ENCODE data around the gene FRMD1. TPM values are rescaled to one million over a fixed set of nuclear protein-coding genes. Genes with fewer than 3 reads are reported as not detected.

Gene FRMD1
- total RNA-seq, 4 donors from 2014 or later = 0.13 TPM; not detected in 3

DNA sequence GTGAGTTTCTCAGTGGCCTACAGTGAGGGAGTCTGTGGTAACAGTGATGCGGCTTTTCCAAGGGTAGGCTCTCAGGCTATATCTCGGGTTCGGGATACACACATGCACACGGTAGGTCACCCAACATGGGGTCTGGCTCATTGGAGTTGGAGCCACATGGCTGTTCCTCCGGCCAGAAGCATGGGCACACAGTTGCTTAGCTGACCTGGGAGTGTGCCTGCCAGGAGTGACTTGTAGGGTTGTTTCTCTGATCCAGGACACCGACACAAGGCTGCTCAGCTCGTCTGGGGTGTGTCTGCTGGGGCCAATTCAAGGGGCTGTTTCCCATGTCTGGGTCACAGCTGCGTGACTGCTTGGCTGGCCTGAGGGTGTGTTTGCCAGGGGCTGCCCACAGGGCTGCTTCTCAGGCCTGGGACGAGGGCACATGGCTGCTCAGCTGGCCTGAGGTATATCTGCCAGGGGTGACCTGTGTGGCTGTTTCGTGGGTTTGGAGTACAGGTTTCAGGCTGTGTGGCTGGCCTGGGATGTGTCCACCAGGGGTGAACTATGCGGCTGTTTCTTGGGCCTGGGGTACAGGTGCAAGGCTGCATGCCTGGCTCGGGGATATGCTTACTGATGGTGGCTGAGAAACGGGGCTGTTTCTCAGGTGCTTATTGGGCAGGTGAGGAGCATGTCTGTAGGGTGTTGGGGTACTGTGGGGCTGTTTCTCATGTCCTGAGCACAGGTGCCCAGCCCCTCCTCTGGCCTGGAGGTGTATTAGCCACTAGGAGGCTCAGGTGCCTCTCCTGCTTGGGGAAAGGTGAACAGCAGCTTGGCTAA, 66.4 kb downstream of the FRMD1 start:
- 79 to 84% methylated on average over 9 to 12 of the region's 13 CpGs for whole genome bisulfite sequencing, 2 donors
- no peak overlapping the region for H3K27ac ChIP-seq
- H3K4me1 ChIP-seq = no peaks in the 10 kb centered on the region
- no peak for DNase-seq
- TF ChIP-seq, protein P1, sequence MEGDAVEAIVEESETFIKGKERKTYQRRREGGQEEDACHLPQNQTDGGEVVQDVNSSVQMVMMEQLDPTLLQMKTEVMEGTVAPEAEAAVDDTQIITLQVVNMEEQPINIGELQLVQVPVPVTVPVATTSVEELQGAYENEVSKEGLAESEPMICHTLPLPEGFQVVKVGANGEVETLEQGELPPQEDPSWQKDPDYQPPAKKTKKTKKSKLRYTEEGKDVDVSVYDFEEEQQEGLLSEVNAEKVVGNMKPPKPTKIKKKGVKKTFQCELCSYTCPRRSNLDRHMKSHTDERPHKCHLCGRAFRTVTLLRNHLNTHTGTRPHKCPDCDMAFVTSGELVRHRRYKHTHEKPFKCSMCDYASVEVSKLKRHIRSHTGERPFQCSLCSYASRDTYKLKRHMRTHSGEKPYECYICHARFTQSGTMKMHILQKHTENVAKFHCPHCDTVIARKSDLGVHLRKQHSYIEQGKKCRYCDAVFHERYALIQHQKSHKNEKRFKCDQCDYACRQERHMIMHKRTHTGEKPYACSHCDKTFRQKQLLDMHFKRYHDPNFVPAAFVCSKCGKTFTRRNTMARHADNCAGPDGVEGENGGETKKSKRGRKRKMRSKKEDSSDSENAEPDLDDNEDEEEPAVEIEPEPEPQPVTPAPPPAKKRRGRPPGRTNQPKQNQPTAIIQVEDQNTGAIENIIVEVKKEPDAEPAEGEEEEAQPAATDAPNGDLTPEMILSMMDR (IDR thresholded peaks at IDR 0.05) = no peak
- TF ChIP-seq POLR2A (IDR thresholded peaks at IDR 0.05) = no peak
- H3K4me3 ChIP-seq (replicated peaks in 1 of 3) = no peak overlapping the region
- H3K36me3 ChIP-seq = no peaks in the 10 kb centered on the region
- no peaks in the 10 kb centered on the region for H3K9me3 ChIP-seq
- intact Hi-C loops (cut with DNase I) = no loop called here
- H3K27me3 ChIP-seq = no peaks in the 10 kb centered on the region

DNA sequence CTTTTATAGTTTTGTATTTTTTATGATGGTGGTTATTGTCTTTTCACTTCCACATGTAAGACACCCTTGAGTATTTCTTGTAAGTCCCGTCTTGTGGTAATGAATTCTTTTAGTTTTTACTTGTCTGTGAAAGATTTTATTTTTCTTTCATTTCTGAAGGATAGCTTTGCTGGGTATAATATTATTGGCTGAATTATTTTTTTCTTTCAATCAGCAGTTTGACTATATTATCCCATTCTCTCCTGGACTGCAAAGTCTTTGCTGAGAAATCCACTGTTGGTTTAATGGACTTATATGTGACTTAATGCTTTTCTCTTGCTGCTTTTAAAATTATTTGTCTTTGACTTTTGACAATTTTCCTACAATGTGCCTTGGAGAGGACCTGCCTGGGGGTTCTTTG, 67.7 kb downstream of the FRMD1 start:
- intact Hi-C loops (cut with DNase I) = no loop called here
- Histone ChIP-seq H3K36me3 (no peaks in the 10 kb centered on the region), H3K27ac (no peak overlapping the region), H3K4me3 (replicated peaks in 1 of 3) (no peak overlapping the region), H3K4me1 (no peaks in the 10 kb centered on the region), H3K9me3 (no peaks in the 10 kb centered on the region), H3K27me3 (no peaks in the 10 kb centered on the region)
- no peak for TF ChIP-seq POLR2A (IDR thresholded peaks at IDR 0.05)
- TF ChIP-seq, protein P1 (IDR thresholded peaks at IDR 0.05) = no peak
- WGBS, 2 donors = 91 to 98% methylated on average over 1 of the region's 1 CpG
- DNase-seq = no peak

DNA sequence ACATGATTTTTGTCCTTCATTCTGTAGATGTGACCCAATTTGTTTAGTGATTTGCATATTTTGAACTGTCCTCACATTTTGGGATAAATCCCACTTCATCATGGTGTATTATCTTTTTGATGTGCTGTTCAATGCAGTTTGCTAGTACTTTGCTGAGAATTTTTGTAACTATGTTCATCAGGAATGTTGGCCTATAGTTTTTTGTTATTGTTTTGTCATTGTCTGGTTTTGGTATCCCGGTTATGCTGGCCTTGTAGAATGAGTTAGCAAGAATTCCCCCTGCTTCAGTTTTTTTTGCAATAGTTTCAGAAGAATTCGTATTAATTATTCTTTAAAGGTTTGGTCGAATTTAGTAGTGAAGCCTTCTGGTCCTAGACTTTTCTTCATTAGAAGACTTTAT, 69.7 kb downstream of the FRMD1 start:
- Histone ChIP-seq H3K36me3 (no peaks in the 10 kb centered on the region), H3K27me3 (no peaks in the 10 kb centered on the region), H3K27ac (no peak overlapping the region), H3K4me3 (replicated peaks in 1 of 3) (no peak overlapping the region), H3K4me1 (no peaks in the 10 kb centered on the region), H3K9me3 (no peaks in the 10 kb centered on the region)
- intact Hi-C loops (cut with DNase I) = no loop called here
- no peak for TF ChIP-seq POLR2A (IDR thresholded peaks at IDR 0.05)
- TF ChIP-seq, protein P1 (IDR thresholded peaks at IDR 0.05) = no peak
- DNase-seq = no peak
- WGBS, 2 donors = 87 to 92% methylated on average over 3 of the region's 3 CpGs

DNA sequence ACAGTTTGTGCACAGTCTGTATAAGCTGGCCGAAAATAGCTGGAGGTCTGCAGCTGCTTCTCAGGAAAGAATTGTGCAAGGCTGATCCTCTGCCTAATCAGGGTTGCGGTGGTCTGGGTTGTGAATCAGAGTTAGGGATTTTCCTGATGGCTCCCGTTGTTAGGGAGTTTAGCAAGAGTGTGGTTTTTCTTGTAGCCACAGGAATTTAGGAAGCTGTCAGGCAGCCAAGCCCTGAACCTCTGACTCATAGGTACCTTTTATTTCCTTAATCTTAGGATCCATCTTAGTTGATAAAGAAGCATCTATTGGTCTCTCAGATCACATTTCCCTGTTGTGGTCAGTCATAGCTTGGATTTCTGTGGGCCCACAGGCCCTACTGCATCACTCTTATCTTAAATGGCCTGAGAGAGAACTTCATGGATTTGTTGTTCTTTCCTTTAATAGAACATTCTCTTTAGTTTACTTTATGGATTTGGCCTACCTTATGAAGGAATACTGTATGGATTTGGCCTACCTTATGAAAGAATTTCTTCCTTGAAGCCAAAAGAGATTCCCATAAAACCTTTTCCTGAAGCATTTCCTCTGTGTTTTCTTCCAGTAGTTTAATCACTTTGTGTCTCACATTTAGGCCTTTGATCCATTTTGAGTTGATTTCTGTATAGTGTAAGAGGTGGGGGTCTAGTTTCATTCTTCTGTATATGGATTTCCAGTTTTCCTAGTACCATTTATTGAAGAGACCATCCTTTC, 71.2 kb downstream of the FRMD1 start:
- whole genome bisulfite sequencing, 2 donors = 56 to 64% methylated on average over 3 of the region's 3 CpGs
- intact Hi-C loops (cut with DNase I) = no loop called here
- no peaks in the 10 kb centered on the region for H3K9me3 ChIP-seq
- H3K4me3 ChIP-seq (replicated peaks in 1 of 3) = no peak overlapping the region
- H3K4me1 ChIP-seq = no peaks in the 10 kb centered on the region
- no peaks in the 10 kb centered on the region for H3K27me3 ChIP-seq
- H3K27ac ChIP-seq = no peak overlapping the region
- TF ChIP-seq POLR2A (IDR thresholded peaks at IDR 0.05) = no peak
- TF ChIP-seq, protein P1 (IDR thresholded peaks at IDR 0.05) = no peak
- H3K36me3 ChIP-seq = no peaks in the 10 kb centered on the region
- DNase-seq = no peak

DNA sequence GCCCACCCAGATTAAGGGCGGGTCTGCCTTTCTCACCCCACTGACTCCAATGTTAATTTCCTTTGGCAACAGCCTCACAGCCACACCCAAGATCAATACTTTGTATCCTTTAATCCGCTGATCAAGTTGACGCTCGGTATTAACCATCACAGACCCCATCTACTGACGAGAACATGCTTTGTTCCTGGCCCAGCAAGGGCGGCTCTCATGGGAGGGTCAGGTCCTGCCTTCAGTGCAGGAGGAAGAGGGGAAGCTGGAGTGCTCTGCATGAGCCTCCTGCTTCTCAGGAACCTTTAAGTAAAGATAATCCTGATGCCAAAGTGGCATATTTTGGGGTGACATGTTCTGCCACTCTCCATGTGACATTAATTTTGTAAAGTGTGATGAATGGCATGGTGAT, 73.2 kb downstream of the FRMD1 start:
- Histone ChIP-seq H3K9me3 (no peaks in the 10 kb centered on the region), H3K4me1 (no peaks in the 10 kb centered on the region), H3K4me3 (replicated peaks in 1 of 3) (no peak overlapping the region), H3K36me3 (no peaks in the 10 kb centered on the region), H3K27ac (no peak overlapping the region), H3K27me3 (no peaks in the 10 kb centered on the region)
- TF ChIP-seq POLR2A (IDR thresholded peaks at IDR 0.05) = no peak
- TF ChIP-seq, protein P1 (IDR thresholded peaks at IDR 0.05) = no peak
- WGBS, 2 donors = 90 to 98% methylated on average over 6 of the region's 6 CpGs
- intact Hi-C loops (cut with DNase I) = no loop called here
- no peak for DNase-seq
